Lung (tissue), 12 donors: ENCODE data around the gene ARRDC1. TPM values are rescaled to one million over a fixed set of nuclear protein-coding genes. Genes with fewer than 3 reads are reported as not detected.

ENCODE experiments used
- ATAC-seq: fragments of 200-7000 bp; cut with Tn5 transposase; one replicate; pipeline ENCODE4 v1.9.1; 2020; ENCODE audit warnings: moderate number of reproducible peaks; ENCODE audit not compliant: insufficient read depth, low FRiP score
- DNase-seq, 3 donors: peaks; one replicate each; pipeline ENCODE4 v3.0.0-alpha.2; 2013 to 2017
- H3K27ac ChIP-seq, 2 donors: one replicate each; pipeline ENCODE4 v1.5.1; 2013; ENCODE audit warnings: mild to moderate bottlenecking in 2 of 2, moderate library complexity in 2 of 2, control low read depth in 1 of 2, inconsistent platforms in 1 of 2, low read depth in 1 of 2, low read length in 1 of 2
- H3K27me3 ChIP-seq, 3 donors: one replicate each; pipeline ENCODE4 v1.5.1; 2013; ENCODE audit warnings: low read length in 2 of 3; ENCODE audit not compliant: control insufficient read depth in 3 of 3, insufficient read depth in 3 of 3
- H3K36me3 ChIP-seq, 4 donors: one replicate each; pipeline ENCODE4 v1.5.1; 2013; ENCODE audit warnings: low read length in 4 of 4, mild to moderate bottlenecking in 1 of 4, moderate library complexity in 1 of 4; ENCODE audit not compliant: control insufficient read depth in 4 of 4, insufficient read depth in 4 of 4
- H3K4me1 ChIP-seq, 5 donors: one replicate each; pipeline ENCODE4 v1.5.1; 2013; ENCODE audit warnings: low read length in 5 of 5, mild to moderate bottlenecking in 2 of 5, moderate library complexity in 1 of 5; ENCODE audit not compliant: control insufficient read depth in 5 of 5, insufficient read depth in 5 of 5
- H3K4me3 ChIP-seq: one replicate; pipeline ENCODE4 v1.5.1; 2013; ENCODE audit warnings: mild to moderate bottlenecking, control low read depth, moderate library complexity
- H3K9ac ChIP-seq, 2 donors: one replicate each; pipeline ENCODE4 v1.5.1; 2013; ENCODE audit warnings: low read length in 2 of 2, control low read depth in 1 of 2; ENCODE audit not compliant: insufficient read depth in 1 of 2
- H3K9me3 ChIP-seq, 4 donors: one replicate each; pipeline ENCODE4 v1.5.1; 2013; ENCODE audit warnings: low read length in 3 of 4, mild to moderate bottlenecking in 1 of 4, moderate library complexity in 1 of 4; ENCODE audit not compliant: control insufficient read depth in 4 of 4, insufficient read depth in 3 of 4
- CTCF ChIP-seq: IDR thresholded peaks from 2 replicates; pipeline ENCODE4 v1.5.1; 2012; ENCODE audit warnings: mild to moderate bottlenecking; ENCODE audit errors: control extremely low read depth, extremely low read depth
- WGBS, 2 donors: extraction: QIAGEN DNeasy Blood & Tissue Kit; methylation state at CpG; one replicate each; pipeline ENCODE4 v1.1.7; 2013; 5-methylcytosine and 5-hydroxymethylcytosine counted together
- polyA plus RNA-seq, 2 donors: library from polyadenylated mRNA; stranded (reverse); fragments of 200-250 nt; gene quantifications; one replicate each; pipeline ENCODE4 v1.2.1, GENCODE V29; 2013
- total RNA-seq, 2 donors: library from RNA; depleted of rRNA in 1 of 2; stranded (reverse); fragments of >200 nt in 1 of 2; gene quantifications; one replicate each; pipeline ENCODE4 v1.2.1, GENCODE V29; 2014 to 2021
- donor health status: control.
- donor health status: control.
- donor health status: Bipolar disorder and iron deficiency.
- donor health status: healthy.
- donor health status: DM: yes; HTN: yes; CAD: no.

The ARRDC1 gene
- total and polyA plus RNA-seq, 4 donors, result 57.4 to 137 (median 94.6) TPM

DNA sequence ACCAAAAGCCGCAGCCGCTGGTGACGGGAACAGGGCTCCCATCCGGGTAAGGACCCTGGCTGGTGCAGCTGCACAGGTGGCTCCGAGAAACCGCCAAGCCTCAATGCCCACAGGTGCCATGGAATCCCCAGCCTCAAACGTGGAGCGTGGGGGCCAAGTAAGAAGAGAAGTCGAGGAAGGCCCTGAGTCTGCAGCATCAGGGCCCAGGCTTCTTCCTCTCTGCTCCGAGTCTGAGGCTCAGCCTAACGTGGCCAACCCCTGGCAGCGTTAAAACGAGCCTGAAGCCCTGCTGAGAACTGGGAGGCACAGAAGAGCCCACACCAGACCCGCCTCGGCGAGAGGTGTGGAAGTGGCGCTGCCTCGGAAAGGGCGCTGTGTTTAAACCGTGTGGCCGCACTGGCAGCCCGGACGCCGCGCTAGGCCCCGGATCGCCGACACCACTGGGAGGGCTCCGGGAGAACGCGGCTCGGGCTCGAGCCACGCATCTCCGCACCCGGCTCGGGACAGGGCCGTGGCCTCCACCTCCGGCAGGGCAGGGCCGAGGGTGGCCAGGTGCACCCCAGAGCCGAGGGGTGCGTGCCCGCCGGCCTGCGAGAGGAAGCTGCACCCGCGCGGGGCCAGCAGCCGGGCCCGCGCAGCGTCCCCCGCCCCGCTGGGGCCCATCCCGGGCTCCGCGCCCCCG lies 15.9 kb upstream of the ARRDC1 start:
- Histone ChIP-seq H3K9ac (peak overlapping the region; percentile 46 to 65), H3K27ac (no peak overlapping the region), H3K9me3 (no peaks in the 10 kb centered on the region), H3K36me3 (peaks cover 0 to 22% (median 16%) of the 10 kb centered on the region in 4 donors), H3K4me3 (peak overlapping the region; percentile 69), H3K4me1 (peaks cover 0 to 19% (median 3%) of the 10 kb centered on the region in 5 donors), H3K27me3 (no peaks in the 10 kb centered on the region)
- 7 to 12% methylated on average over 45 to 58 of the region's 58 CpGs for WGBS, 2 donors
- no peak for DNase-seq
- no peak for ATAC-seq
- TF ChIP-seq CTCF, result no peak

- Histone ChIP-seq H3K36me3 (peaks cover 0 to 22% (median 13%) of the 10 kb centered on the region in 4 donors), H3K4me3 (peak overlapping the region; percentile 69), H3K4me1 (peaks cover 0 to 19% (median 3%) of the 10 kb centered on the region in 5 donors), H3K27ac (peak overlapping the region in 1 of 2 donors; percentile 43), H3K27me3 (no peaks in the 10 kb centered on the region), H3K9ac (no peak overlapping the region), H3K9me3 (no peaks in the 10 kb centered on the region)
- 0 to 1% methylated on average over 29 to 61 of the region's 61 CpGs for WGBS, 2 donors
- TF ChIP-seq CTCF, result no peak
- ATAC-seq (no peak), DNase-seq (no peak)
These were observed 15.4 kb upstream of the ARRDC1 start for GRCh38 chr9:137590123-137590468.

GRCh38 chr9:137590469-137591383 lies 14.8 kb upstream of the ARRDC1 start, which contains the start of gene ZMYND19:
ZMYND19 (minus strand) TSS chr9:137590512; CDS start chr9:137590263, 249 bp downstream.
- Histone ChIP-seq H3K27ac (peak within 1 kb of the TSS; percentile 43 to 61), H3K36me3 (peaks cover 0 to 18% (median 12%) of the 10 kb centered on the region in 4 donors), H3K27me3 (no peaks in the 10 kb centered on the region), H3K9me3 (no peaks in the 10 kb centered on the region), H3K4me3 (peak within 1 kb of the TSS; percentile 69), H3K4me1 (peaks cover 0 to 19% (median 3%) of the 10 kb centered on the region in 5 donors), H3K9ac (peak within 1 kb of the TSS; percentile 46 to 65)
- peak; percentile 99 for ATAC-seq
- peak; percentile 92 to 95 (median 92) for DNase-seq
- TF ChIP-seq CTCF, result no peak
- WGBS, 2 donors, result 0 to 1% methylated on average over 55 to 113 of the region's 113 CpGs
